Measurements from ENCODE around the gene CIB4.

GRCh38 chr2:26599387-26599786, 41.8 kb downstream of the CIB4 start:
- TF ChIP-seq POLR2A (IDR thresholded peaks at IDR 0.05) (no peak), CTCF (IDR thresholded peaks at IDR 0.05) (no peak)
